Activated CD4-positive, CD25-positive, alpha-beta regulatory T cell treated with anti-CD3 and anti-CD28 coated beads, Interleukin-2, amount 50 U/mL, for 72 hours (primary cell): ENCODE results near the gene CNTFR.

ENCODE experiments used
- DNase-seq: peaks from one replicate; pipeline ENCODE4 v3.0.0; 2021

Gene CNTFR

GRCh38 chr9:34570809-34571480 is 18.6 kb downstream of the CNTFR start:
- DNase-seq: no peak

- no peak for DNase-seq
Observed at GRCh38 chr9:34570376-34570775, 19.1 kb downstream of the CNTFR start.

DNA sequence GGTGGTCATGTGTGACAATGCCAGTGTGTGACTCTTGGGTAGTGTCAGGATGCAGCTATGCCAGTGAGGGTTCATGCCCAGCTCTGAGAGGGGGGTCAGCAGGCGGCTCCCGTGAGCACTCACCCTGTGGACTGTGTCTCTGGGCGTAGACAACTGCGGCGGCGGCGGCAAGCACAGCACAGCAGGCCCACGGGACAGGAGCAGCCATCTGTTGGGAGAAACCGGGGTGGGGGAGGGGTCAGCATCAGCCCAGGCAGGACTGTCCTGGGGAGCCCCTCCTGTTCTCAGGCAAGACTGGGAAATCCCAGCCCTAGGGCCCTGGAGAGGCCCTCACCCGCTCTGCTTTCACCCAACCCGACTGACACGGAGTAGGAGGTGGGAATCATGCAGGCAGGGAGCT is 20.8 kb downstream of the CNTFR start:
- no peak for DNase-seq

- DNase-seq: no peak
Observed at GRCh38 chr9:34568133-34568532, 21.4 kb downstream of the CNTFR start.

DNA sequence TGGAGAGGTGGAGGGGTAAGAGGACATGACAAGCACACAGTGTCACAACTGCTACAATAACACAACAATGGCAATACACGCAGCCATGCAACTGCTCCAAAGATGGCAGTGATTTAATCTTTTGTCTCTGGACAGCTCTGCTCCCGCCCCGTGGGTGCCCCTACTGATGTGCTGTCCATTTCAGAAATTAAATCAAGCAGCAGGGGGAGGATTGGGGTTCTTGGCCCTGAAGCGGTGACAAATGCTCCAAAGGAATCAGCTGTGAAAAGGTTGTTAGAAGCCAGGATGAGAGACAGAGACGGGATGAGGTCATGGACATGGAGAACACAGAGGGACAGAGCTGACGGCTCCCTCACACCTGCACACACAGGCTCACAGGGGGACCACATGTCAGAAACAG is 22.6 kb downstream of the CNTFR start:
- no peak for DNase-seq

DNA sequence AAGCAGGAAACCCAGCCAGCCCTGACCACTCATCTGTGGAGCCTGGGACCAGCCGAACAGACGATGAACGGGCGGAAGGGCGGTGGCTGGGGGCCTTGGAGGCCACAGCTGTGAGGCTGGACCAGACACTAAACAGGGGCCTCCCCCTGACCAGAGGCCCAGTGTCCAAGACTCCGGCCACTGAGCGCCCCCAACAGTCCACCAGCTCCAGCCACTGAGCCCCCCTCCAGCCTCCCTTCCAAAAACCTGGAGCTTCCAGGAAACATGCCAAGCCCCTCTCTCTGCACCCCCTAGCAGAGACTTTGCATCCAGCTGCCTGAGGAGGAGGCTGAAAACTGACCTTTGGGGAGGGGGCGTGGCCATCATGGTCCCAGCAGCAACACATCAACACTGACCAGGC is 23.2 kb downstream of the CNTFR start:
- no peak for DNase-seq

- DNase-seq: no peak
Observed at GRCh38 chr9:34565856-34566255, 23.7 kb downstream of the CNTFR start.

DNA sequence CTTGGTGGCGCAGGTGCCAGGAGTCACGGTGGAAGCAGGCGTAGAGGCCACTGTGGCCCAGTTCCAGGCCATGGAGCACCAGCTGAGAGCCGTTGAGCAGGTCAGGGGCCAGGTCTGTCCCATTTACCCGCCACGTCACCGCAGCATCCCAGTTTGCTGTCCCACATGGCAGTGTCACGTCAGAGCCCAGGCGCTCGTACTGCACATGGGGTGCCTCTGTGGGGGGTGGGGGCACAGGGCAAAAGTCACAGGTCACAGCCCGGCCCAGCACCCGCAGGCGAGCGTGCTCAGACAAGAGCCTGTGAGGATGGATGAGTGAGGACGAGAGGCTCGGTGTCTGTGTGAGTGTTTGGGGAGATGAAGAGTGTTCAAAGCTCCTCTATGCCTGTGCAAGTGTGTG is 24.9 kb downstream of the CNTFR start:
- no peak for DNase-seq

DNA sequence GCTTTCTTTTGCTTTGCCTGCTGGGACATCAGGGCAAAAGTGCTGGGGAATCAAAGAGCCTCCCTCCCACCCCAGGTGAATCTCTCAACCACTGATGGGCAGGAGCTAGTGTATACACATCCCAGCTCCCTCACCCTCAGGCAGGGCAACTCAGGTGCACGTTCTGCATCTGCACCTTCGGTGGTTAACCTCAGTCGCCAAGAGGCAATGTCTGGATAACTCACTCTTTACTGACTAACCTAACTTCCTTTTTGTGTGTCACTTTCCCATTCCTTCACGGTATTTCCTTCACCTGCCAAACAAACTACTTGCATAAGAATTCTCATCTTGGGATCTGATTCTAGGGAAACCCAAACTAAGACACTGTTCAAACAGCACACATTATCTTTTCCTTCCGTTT is 26.3 kb downstream of the CNTFR start:
- no peak for DNase-seq

DNA sequence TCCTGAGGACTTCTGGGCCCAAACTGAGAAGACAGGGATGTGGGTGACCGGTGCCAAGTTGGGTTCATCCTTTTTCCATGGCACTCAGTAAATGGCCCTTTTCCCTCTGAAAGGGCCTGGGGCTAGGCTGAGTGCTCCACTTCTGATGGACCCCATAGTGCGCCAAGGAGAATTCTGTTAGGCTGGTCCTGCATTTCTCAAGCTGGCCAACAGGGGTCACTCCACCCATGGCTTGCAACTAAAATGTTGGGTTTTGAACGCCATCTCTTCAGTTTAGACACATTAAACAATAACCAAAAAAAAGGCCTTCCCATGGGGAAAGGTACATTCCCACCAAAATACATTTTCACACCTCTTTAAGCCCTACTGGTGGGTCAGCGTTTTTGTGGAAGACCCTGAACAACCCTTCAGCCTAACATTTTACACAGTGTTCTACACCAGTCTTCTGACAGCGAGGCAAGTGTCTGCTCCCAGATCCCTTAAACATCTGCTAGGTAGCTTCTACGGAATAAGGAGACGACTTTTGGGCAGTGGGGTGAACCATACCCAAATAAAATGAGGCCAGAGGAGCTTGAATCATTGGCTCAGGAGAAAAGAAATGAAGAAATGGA is 27.3 kb downstream of the CNTFR start:
- DNase-seq: peak; percentile 53

DNA sequence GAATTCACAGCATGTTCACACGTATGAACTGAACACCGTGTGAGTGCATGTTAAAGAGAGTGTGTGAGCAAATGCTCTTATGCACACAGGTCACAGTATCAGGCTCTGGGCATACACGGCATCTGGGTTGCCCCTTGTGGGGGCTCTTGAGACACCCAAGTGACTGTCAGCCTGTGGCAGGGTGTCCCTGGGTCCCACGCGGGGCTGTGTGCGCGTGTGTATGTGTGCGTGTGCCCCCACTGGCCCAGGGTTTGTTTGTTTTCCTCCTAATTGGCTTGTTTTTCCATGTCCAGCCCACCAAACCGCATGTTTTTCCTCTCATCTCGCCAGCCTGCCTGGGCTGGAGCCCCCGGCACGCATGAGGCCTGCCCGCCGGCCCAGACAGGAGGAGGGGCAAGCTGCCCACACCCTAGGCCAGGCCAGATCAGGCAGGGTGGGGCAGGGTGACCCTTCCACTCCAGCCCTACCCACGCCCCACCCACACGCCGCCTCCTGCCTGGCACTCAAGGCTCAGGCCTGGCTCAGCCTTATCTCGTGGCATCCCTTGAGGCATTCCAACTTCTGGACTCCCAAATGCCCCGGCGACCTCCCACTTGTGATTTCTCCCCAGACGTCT is 28.8 kb downstream of the CNTFR start:
- DNase-seq: no peak

DNA sequence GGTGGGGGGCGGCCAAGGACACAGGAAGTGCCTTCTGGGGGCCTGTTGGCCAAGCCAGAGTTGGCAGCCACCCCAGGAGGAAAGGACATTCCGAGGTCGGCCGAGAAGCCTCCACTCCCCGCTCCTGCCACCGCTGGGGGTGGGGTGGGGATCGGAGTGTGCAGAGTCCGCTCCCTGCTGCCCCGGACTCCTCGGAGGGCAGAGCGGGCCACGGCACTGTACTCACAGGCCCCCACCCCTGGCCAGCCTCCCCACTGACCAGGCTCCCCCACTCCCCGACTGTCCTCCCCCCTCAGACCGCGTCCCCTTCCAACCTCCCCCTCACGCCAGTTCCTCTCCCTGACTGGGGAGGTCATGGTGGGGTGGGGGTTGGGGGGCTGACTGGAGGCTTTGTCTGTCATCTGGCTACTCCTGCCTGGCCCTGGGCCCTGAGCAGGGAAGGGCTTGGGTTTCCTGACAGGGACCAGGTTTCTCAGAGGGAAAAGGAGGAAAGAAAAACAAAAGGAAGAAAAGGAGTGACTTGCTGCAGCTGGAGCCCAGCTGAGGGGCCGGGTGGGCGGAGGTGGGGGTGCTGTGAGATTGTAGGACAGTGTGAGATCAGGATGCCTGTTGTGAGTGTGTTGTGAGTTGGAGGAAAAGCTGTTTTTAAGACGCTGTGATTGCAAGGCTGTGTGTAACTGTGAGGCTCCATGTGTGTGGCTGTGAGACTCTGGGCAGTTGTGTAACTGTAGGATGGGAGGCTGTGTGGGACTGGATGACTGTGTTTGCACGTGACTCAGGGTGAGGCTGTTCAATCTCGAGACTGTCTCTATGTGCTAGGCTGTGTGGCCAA is 29.7 kb downstream of the CNTFR start:
- DNase-seq: no peak

DNA sequence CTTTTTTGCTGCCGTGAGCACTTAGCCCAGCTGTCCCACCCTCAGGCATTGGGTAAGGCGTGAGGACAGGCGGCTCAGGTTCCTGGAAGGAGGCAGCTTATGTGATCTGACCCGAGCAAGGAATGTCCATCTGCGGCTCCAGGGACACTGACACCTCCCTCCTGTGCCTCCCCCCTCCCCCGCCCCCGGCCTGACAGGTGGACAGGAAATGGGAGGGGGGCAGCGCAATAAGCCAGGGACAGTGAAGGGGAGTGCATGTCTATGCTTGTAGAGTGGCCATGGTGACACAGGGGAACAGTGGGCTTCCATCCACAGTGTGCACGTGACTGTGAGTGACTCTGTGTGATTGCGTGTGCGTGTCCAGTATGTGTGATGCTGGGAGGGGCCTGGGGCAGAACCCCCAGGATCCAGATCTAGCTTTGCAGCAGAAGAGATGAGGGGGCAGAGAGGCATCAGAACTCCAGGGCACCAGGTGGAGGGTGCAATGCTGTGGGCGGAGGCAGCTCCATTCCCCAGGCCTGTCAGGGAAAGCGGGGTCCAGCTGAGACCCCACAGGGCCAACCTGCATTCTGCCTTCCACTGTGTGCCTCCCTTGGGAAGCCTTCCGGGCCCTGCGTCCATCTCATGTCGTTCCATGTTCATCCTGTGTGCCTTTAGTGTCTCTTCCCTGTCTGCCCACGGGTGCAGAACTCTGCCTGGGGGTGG is 30.5 kb downstream of the CNTFR start:
- no peak for DNase-seq

- no peak for DNase-seq
Observed at GRCh38 chr9:34558364-34558763, 31.2 kb downstream of the CNTFR start.

DNA sequence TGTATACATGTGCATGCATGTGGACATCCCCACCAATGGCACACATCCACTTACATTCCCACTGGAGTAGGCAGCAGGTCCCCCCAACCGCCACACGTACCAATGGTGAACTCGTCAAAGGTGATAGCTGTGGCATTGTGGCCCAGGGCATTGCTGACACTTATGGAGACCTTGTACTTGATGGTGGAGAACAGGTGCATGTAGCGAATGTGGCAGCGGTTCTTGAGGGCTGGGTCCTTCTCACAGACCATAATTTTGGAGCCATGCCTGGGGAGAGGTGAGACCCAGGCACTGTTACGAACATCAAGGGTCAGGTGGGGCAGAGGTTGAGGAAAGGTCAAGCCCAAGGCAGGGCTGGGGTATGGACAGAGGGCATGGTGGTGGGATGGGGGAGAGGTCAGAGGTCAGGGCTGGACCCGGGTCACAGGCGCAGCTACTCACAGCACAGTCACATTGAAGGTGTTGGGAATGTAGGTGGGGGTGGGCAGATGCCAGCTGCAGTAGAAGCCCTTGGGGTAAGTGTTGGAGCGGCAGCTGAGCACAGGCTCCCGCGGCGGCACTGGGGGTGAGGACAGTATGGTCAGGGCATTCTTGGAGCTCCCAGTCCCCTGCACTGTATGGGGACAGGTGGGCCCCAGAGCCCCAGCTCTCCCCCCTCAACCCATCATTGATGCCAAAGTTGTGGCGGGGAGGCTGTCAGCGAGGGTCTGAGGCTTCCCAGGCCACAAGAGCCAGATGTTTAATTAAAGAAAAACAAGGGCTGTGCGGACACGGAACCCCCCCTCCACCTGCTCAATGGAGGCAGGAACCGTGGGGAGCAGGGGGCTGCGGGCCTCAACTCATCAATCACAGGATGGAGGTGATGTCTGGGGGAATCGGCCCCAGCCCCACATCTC is 31.9 kb downstream of the CNTFR start:
- DNase-seq: no peak

- DNase-seq: no peak
Observed at GRCh38 chr9:34556949-34557348, 32.6 kb downstream of the CNTFR start.

GRCh38 chr9:34555936-34556525 is 33.5 kb downstream of the CNTFR start:
- DNase-seq: no peak

DNA sequence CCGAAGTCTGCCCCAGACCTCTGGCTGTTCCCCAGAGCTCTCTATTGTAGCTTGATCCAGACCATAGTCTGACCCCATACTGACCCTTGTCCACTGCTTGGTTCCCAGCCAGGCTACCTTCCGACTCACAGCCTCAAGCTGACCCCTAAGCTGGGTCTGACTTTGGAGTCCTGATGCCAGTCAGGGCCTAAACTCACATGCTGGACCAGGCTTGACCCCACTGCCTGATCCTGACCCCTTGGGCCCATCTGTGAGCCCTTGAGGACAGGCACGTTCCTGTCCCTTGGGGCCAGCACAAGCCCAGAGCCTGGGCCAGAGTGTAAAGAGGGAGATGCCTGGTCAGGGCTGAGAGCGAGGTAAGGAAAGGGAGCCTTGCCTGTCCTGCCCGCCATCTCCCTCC is 34.0 kb downstream of the CNTFR start:
- no peak for DNase-seq

DNA sequence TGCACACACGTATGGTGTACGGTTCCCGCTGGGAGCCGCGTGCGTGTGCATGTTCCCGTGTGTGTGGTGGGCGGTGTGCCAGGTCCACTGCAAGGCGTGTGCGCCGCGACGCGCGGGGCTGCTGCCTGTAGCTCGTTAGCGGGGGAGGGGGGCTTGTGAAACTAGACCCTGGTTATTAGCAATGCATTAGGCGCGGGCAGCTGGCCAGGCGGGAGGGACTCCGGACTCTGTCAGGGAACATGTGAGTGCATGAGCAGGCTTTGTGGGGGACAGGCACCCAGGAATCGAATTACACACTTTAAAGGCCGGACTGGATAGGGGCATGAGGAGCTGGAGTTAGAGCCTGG is 34.5 kb downstream of the CNTFR start:
- no peak for DNase-seq

GRCh38 chr9:34554211-34555001 is 35.1 kb downstream of the CNTFR start:
- DNase-seq: no peak

DNA sequence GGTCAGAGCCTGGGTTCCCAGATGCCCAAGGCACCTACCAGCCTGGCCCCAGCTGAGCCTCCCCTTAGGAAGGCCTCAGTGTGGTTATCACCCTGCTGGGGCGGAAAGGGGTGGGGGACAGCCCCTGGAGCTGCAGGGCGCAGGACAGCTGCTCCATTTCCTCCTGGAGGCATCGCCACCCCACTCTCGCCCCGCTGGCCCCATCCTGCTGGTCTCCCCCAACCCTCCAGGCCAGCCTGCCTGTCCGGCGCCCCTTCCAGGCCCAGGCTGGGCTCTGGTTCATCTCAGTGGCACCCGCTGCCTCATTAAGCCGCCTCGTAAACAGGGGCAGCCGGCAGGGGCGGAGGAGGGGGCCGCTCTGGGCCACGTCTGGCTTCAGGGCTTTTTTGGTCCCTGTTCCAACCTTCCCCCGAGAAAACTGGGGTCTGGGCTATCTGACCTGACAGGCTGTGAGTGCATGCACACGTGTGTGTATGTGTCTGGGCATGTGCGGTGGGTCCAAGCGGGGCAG is 36.0 kb downstream of the CNTFR start:
- no peak for DNase-seq
